ENCODE measurements around the gene GNG3.

GRCh38 chr11:62726915-62727164, 19.4 kb downstream of the GNG3 start:
- TF ChIP-seq CTCF (IDR thresholded peaks at IDR 0.05) (no peak), POLR2A (IDR thresholded peaks at IDR 0.05) (no peak)
